ENCODE results near the gene MYO7A. TPM values are rescaled to one million over a fixed set of nuclear protein-coding genes. Genes with fewer than 3 reads are reported as not detected.

Gene MYO7A
- total and polyA plus RNA-seq, 2 experiments from 2014 or later: 1.8 to 5.4 TPM

- TF ChIP-seq CTCF (conservative IDR thresholded peaks at IDR 0.05; ENCODE audit: low read depth in 2 of 2): no peak
These were observed 26.5 kb downstream of the MYO7A start (continued) for GRCh38 chr11:77154381-77155081.

- H3K4me3 Mint-ChIP-seq: no peak overlapping the region
- Histone ChIP-seq H3K27ac (ENCODE audit: low read depth) (no peak overlapping the region), H3K4me1 (ENCODE audit: insufficient read depth) (no peaks in the 10 kb centered on the region), H3K36me3 (ENCODE audit: insufficient read depth) (no peaks in the 10 kb centered on the region), H3K4me3 (no peak overlapping the region), H4K20me1 (replicated peaks; ENCODE audit: insufficient read depth) (no peaks in the 10 kb centered on the region), H3K27me3 (ENCODE audit: insufficient read depth) (no peaks in the 10 kb centered on the region), H3F3A (replicated peaks; ENCODE audit: low read depth) (no peaks in the 10 kb centered on the region), H3K79me2 (replicated peaks; ENCODE audit: insufficient read depth) (no peaks in the 10 kb centered on the region), H3K4me2 (no peak overlapping the region), H2AFZ (no peak overlapping the region), H3K9me2 (ENCODE audit: insufficient read depth) (no peaks in the 10 kb centered on the region)
- peaks cover 5% of the 10 kb centered on the region for H3K27me3 Mint-ChIP-seq (ENCODE audit: insufficient read depth, low read depth, poor library complexity)
- H3K36me3 Mint-ChIP-seq (ENCODE audit: low read depth): no peaks in the 10 kb centered on the region
- no peak for ATAC-seq
- no peak for DNase-seq (ENCODE audit: low spot score)
- no peaks in the 10 kb centered on the region for H3K9me3 Mint-ChIP-seq
- TF ChIP-seq REST (IDR thresholded peaks at IDR 0.05; ENCODE audit: unreplicated experiment) (no peak), ZNF114 (CRISPR knock-in tag; IDR thresholded peaks at IDR 0.05) (no peak), STAT1 (IDR thresholded peaks at IDR 0.05; ENCODE audit: unreplicated experiment) (no peak), EZH2 (IDR thresholded peaks at IDR 0.05; ENCODE audit: low read depth, unreplicated experiment) (no peak)
- peaks cover 1% of the 10 kb centered on the region; the same call in 2 of the 3 replicates for H3K4me1 Mint-ChIP-seq
- H3K27ac Mint-ChIP-seq: no peak overlapping the region
These were observed 27.0 kb downstream of the MYO7A start for GRCh38 chr11:77155082-77155475.

- H3K27ac Mint-ChIP-seq: no peak overlapping the region
- Histone ChIP-seq H3K27ac (ENCODE audit: low read depth) (no peak overlapping the region), H3F3A (replicated peaks; ENCODE audit: low read depth) (no peaks in the 10 kb centered on the region), H3K36me3 (ENCODE audit: insufficient read depth) (no peaks in the 10 kb centered on the region), H3K27me3 (ENCODE audit: insufficient read depth) (no peaks in the 10 kb centered on the region), H3K4me2 (no peak overlapping the region), H3K4me1 (ENCODE audit: insufficient read depth) (no peaks in the 10 kb centered on the region), H3K9me2 (ENCODE audit: insufficient read depth) (no peaks in the 10 kb centered on the region), H3K79me2 (replicated peaks; ENCODE audit: insufficient read depth) (no peaks in the 10 kb centered on the region), H2AFZ (no peak overlapping the region), H3K4me3 (no peak overlapping the region), H4K20me1 (replicated peaks; ENCODE audit: insufficient read depth) (no peaks in the 10 kb centered on the region)
- DNase-seq (ENCODE audit: low spot score): no peak
- no peaks in the 10 kb centered on the region for H3K4me1 Mint-ChIP-seq
- H3K27me3 Mint-ChIP-seq (ENCODE audit: insufficient read depth, low read depth, poor library complexity): peaks cover 5% of the 10 kb centered on the region
- no peak overlapping the region for H3K4me3 Mint-ChIP-seq
- H3K36me3 Mint-ChIP-seq (ENCODE audit: low read depth): no peaks in the 10 kb centered on the region
- H3K9me3 Mint-ChIP-seq: no peaks in the 10 kb centered on the region
- no peak for ATAC-seq
- no peak for TF ChIP-seq POLR2AphosphoS5 (IDR thresholded peaks at IDR 0.05; ENCODE audit: low read depth)
- no peak for TF ChIP-seq ETS1 (IDR thresholded peaks at IDR 0.05)
- TF ChIP-seq CREB1 (CRISPR knock-in tag; IDR thresholded peaks at IDR 0.05; ENCODE audit: low read depth): no peak
These were observed 27.6 kb downstream of the MYO7A start for GRCh38 chr11:77155556-77156130.
